HG03521 (cell line): ENCODE results near the gene TRUB1.
"Not testable (repeated sequence)": the region's sequence is repeated elsewhere in the genome, so short reads cannot be mapped to it uniquely, and the experiment has no call there.

Source experiments
- ATAC-seq: cut with Tn5 transposase; IDR thresholded peaks from one replicate; pipeline ENCODE4 v1.9.1; 2021; ENCODE audit warnings: mild to moderate bottlenecking, moderate library complexity; ENCODE audit not compliant: unreplicated experiment

The TRUB1 gene

GRCh38 chr10:114937962-114938855 is at the start of gene TRUB1:
Gene TRUB1 (plus strand): TSS chr10:114938195. CDS start chr10:114938254, 59 bp downstream.
- ATAC-seq, result peak; percentile 100

- no peak for ATAC-seq
Observed at GRCh38 chr10:114893251-114893650, 44.7 kb upstream of the TRUB1 start.

GRCh38 chr10:114894911-114895310 is 43.1 kb upstream of the TRUB1 start:
- ATAC-seq, result no peak

- not testable (repeated sequence) for ATAC-seq
Observed at GRCh38 chr10:114897011-114897410, 41.0 kb upstream of the TRUB1 start.

GRCh38 chr10:114897593-114897992 is 40.4 kb upstream of the TRUB1 start:
- ATAC-seq, result no peak

- ATAC-seq, result no peak
Observed at GRCh38 chr10:114899982-114900381, 38.0 kb upstream of the TRUB1 start.

GRCh38 chr10:114900658-114901057 is 37.3 kb upstream of the TRUB1 start:
- ATAC-seq, result no peak

- ATAC-seq, result no peak
Observed at GRCh38 chr10:114902151-114902550, 35.8 kb upstream of the TRUB1 start.

- ATAC-seq, result no peak
Observed at GRCh38 chr10:114905450-114905849, 32.5 kb upstream of the TRUB1 start.

- no peak for ATAC-seq
Observed at GRCh38 chr10:114906981-114907380, 31.0 kb upstream of the TRUB1 start.

- ATAC-seq, result no peak
Observed at GRCh38 chr10:114908896-114909295, 29.1 kb upstream of the TRUB1 start.

- peak; percentile 68 for ATAC-seq
Observed at GRCh38 chr10:114911052-114911711, 26.8 kb upstream of the TRUB1 start.

- no peak for ATAC-seq
Observed at GRCh38 chr10:114911801-114912469, 26.1 kb upstream of the TRUB1 start.

- no peak for ATAC-seq
Observed at GRCh38 chr10:114912470-114912859, 25.5 kb upstream of the TRUB1 start.

GRCh38 chr10:114914560-114914959 is 23.4 kb upstream of the TRUB1 start:
- ATAC-seq, result no peak

- no peak for ATAC-seq
Observed at GRCh38 chr10:114915294-114915693, 22.7 kb upstream of the TRUB1 start.

- no peak for ATAC-seq
Observed at GRCh38 chr10:114916653-114917052, 21.3 kb upstream of the TRUB1 start.

GRCh38 chr10:114917459-114917858 is 20.5 kb upstream of the TRUB1 start:
- ATAC-seq, result no peak

- ATAC-seq, result no peak
Observed at GRCh38 chr10:114917927-114918672, 19.9 kb upstream of the TRUB1 start.

GRCh38 chr10:114920459-114920858 is 17.5 kb upstream of the TRUB1 start:
- no peak for ATAC-seq

- no peak for ATAC-seq
Observed at GRCh38 chr10:114922003-114922402, 16.0 kb upstream of the TRUB1 start.
